Upper lobe of left lung (tissue), 6 donors: Measurements from ENCODE around the gene DDX10. TPM values are rescaled to one million over a fixed set of nuclear protein-coding genes. Genes with fewer than 3 reads are reported as not detected.

Experiments used
- ATAC-seq, 2 donors: fragments of 200-7000 bp; cut with Tn5 transposase; one replicate each; pipeline ENCODE4 v1.9.1; 2022; ENCODE audit warnings: mild to moderate bottlenecking in 2 of 2, moderate library complexity in 2 of 2; ENCODE audit not compliant: low FRiP score in 2 of 2
- DNase-seq, 2 donors: peaks; one replicate each; pipeline ENCODE4 v3.0.0-alpha.2; 2019 to 2020
- H3K27ac ChIP-seq, 4 donors: fragments of 200-600 bp; sonication (generic); one replicate each; pipeline ENCODE4 v1.5.1; 2016 to 2019
- H3K27me3 ChIP-seq, 4 donors: fragments of 200-600 bp; sonication (generic); one replicate each; pipeline ENCODE4 v1.5.1; 2017 to 2019
- H3K36me3 ChIP-seq, 4 donors: fragments of 200-600 bp; sonication (generic); one replicate each; pipeline ENCODE4 v1.5.1; 2016 to 2019
- H3K4me1 ChIP-seq, 4 donors: fragments of 200-600 bp; sonication (generic); one replicate each; pipeline ENCODE4 v1.5.1; 2018 to 2019
- H3K4me3 ChIP-seq, 4 donors: fragments of 200-600 bp; sonication (generic); one replicate each; pipeline ENCODE4 v1.5.1; 2017 to 2019; ENCODE audit warnings: mild to moderate bottlenecking in 2 of 4, moderate library complexity in 1 of 4
- H3K9me3 ChIP-seq, 4 donors: fragments of 200-600 bp; sonication (generic); one replicate each; pipeline ENCODE4 v1.5.1; 2018 to 2019
- CTCF ChIP-seq, 6 experiments: fragments of 450-650 bp in 4 of 6; fragments of 200-600 bp in 2 of 6; sonication (generic) in 2 of 6; IDR thresholded peaks; one replicate each; pipeline ENCODE4 v1.5.1; 2016 to 2019; ENCODE audit warnings: antibody characterized with exemption in 6 of 6
- EP300 ChIP-seq, 4 donors: sonication (generic); formaldehyde crosslinking; IDR thresholded peaks; one replicate each; pipeline ENCODE4 v1.5.1; 2017; ENCODE audit warnings: antibody characterized with exemption in 4 of 4, control low read depth in 2 of 4
- POLR2A ChIP-seq, 4 donors: fragments of 450-650 bp; IDR thresholded peaks; one replicate each; pipeline ENCODE4 v1.5.1; 2016 to 2017; ENCODE audit warnings: antibody characterized with exemption in 4 of 4, mild to moderate bottlenecking in 2 of 4
- POLR2AphosphoS5 ChIP-seq, 2 donors: sonication (generic); formaldehyde crosslinking; IDR thresholded peaks; one replicate each; pipeline ENCODE4 v1.5.1; 2017; ENCODE audit warnings: antibody characterized with exemption in 2 of 2
- WGBS, 2 donors: methylation state at CpG; one replicate each; pipeline ENCODE4 v1.1.5; 2017 to 2018; 5-methylcytosine and 5-hydroxymethylcytosine counted together
- total RNA-seq, 6 donors: library from RNA; depleted of rRNA in 4 of 6; stranded (reverse); fragments of >200 nt in 4 of 6; gene quantifications; one replicate each; pipeline versions ENCODE4 v1.1.0 to v1.2.1, GENCODE V29; 2016 to 2021
- donor health status: DM: no; HTN: no; CAD: no; lungs with moderate emphysema.
- donor health status: DM: no; HTN: yes; CAD: no; lungs with severe emphysema.

The DDX10 gene
- total RNA-seq, 6 donors from 2014 or later = 9.0 to 25.2 (median 17.4) TPM

- ATAC-seq = no peak
- 94 to 96% methylated on average over 2 of the region's 2 CpGs for WGBS, 2 donors
- H3K4me1 ChIP-seq = peaks cover 9 to 27% (median 19%) of the 10 kb centered on the region in 4 donors
Measured at GRCh38 chr11:108669286-108669685, 4.4 kb downstream of the DDX10 start.

GRCh38 chr11:108669711-108670110 is 4.8 kb downstream of the DDX10 start:
- no peaks in the 10 kb centered on the region for H3K9me3 ChIP-seq
- no peak overlapping the region for H3K4me3 ChIP-seq
- DNase-seq (no peak), ATAC-seq (no peak)
- H3K27ac ChIP-seq = no peak overlapping the region
- H3K4me1 ChIP-seq = peaks cover 9 to 27% (median 17%) of the 10 kb centered on the region in 4 donors
- no peaks in the 10 kb centered on the region for H3K27me3 ChIP-seq
- H3K36me3 ChIP-seq = peaks cover 0 to 5% (median 0%) of the 10 kb centered on the region in 4 donors
- WGBS, 2 donors = 96 to 98% methylated on average over 7 of the region's 7 CpGs
- TF ChIP-seq POLR2AphosphoS5 (IDR thresholded peaks at IDR 0.05) (no peak), CTCF (IDR thresholded peaks at IDR 0.05) (no peak), EP300 (IDR thresholded peaks at IDR 0.05) (no peak), POLR2A (IDR thresholded peaks at IDR 0.05) (no peak)

More at GRCh38 chr11:108669286-108669685, 4.4 kb downstream of the DDX10 start:
- Histone ChIP-seq H3K27me3 (no peaks in the 10 kb centered on the region), H3K27ac (no peak overlapping the region), H3K36me3 (peaks cover 0 to 5% (median 0%) of the 10 kb centered on the region in 4 donors), H3K9me3 (no peaks in the 10 kb centered on the region), H3K4me3 (no peak overlapping the region)
- no peak for DNase-seq
- TF ChIP-seq EP300 (IDR thresholded peaks at IDR 0.05) = no peak
- no peak for TF ChIP-seq POLR2AphosphoS5 (IDR thresholded peaks at IDR 0.05)
- no peak for TF ChIP-seq POLR2A (IDR thresholded peaks at IDR 0.05)
- TF ChIP-seq CTCF (IDR thresholded peaks at IDR 0.05) = no peak

- H3K4me3 ChIP-seq = no peak overlapping the region
- DNase-seq = no peak
- ATAC-seq = no peak
- no peak for TF ChIP-seq POLR2A (IDR thresholded peaks at IDR 0.05)
- TF ChIP-seq CTCF (IDR thresholded peaks at IDR 0.05) = no peak
- no peak for TF ChIP-seq EP300 (IDR thresholded peaks at IDR 0.05)
- no peak for TF ChIP-seq POLR2AphosphoS5 (IDR thresholded peaks at IDR 0.05)
- H3K9me3 ChIP-seq = no peaks in the 10 kb centered on the region
- peaks cover 0 to 8% (median 0%) of the 10 kb centered on the region in 4 donors for H3K36me3 ChIP-seq
- H3K27ac ChIP-seq = no peak overlapping the region
- peaks cover 9 to 24% (median 16%) of the 10 kb centered on the region in 4 donors for H3K4me1 ChIP-seq
- H3K27me3 ChIP-seq = no peaks in the 10 kb centered on the region
- WGBS, 2 donors = 89 to 91% methylated on average over 4 of the region's 4 CpGs
Measured at GRCh38 chr11:108670451-108670850, 5.6 kb downstream of the DDX10 start.

- H3K27ac ChIP-seq = no peak overlapping the region
- H3K4me1 ChIP-seq = peaks cover 0 to 8% (median 0%) of the 10 kb centered on the region in 4 donors
- 38 to 53% methylated on average over 3 of the region's 3 CpGs for WGBS, 2 donors
- H3K36me3 ChIP-seq = peaks cover 0 to 25% (median 9%) of the 10 kb centered on the region in 4 donors
- TF ChIP-seq CTCF (IDR thresholded peaks at IDR 0.05) (no peak), POLR2A (IDR thresholded peaks at IDR 0.05) (no peak), POLR2AphosphoS5 (IDR thresholded peaks at IDR 0.05) (no peak)
- H3K27me3 ChIP-seq = no peaks in the 10 kb centered on the region
- no peak for ATAC-seq
- DNase-seq = no peak
- no peaks in the 10 kb centered on the region for H3K9me3 ChIP-seq
- H3K4me3 ChIP-seq = no peak overlapping the region
Measured at GRCh38 chr11:108672113-108672512, 7.2 kb downstream of the DDX10 start.

- no peak for TF ChIP-seq EP300 (IDR thresholded peaks at IDR 0.05)
- TF ChIP-seq CTCF (IDR thresholded peaks at IDR 0.05) = no peak
- no peak for TF ChIP-seq POLR2A (IDR thresholded peaks at IDR 0.05)
- no peak for TF ChIP-seq POLR2AphosphoS5 (IDR thresholded peaks at IDR 0.05)
- no peak overlapping the region for H3K27ac ChIP-seq
- H3K27me3 ChIP-seq = no peaks in the 10 kb centered on the region
- no peak for DNase-seq
- ATAC-seq = no peak
- H3K9me3 ChIP-seq = no peaks in the 10 kb centered on the region
- peaks cover 0 to 7% (median 0%) of the 10 kb centered on the region in 4 donors for H3K4me1 ChIP-seq
- H3K36me3 ChIP-seq = peaks cover 0 to 32% (median 15%) of the 10 kb centered on the region in 4 donors
- no peak overlapping the region for H3K4me3 ChIP-seq
Measured at GRCh38 chr11:108672786-108673185, 7.9 kb downstream of the DDX10 start.
